ENCODE results near the gene MAPT.
"Not testable (repeated sequence)": the region's sequence is repeated elsewhere in the genome, so short reads cannot be mapped to it uniquely, and the experiment has no call there.

MAPT gene

GRCh38 chr17:46001390-46002310 is 107.3 kb downstream of the MAPT start:
- no peaks in the 10 kb centered on the region for H3K27me3 ChIP-seq (ENCODE audit: control insufficient read depth, insufficient read depth, low read length)
- no peak overlapping the region for H3K9ac ChIP-seq (ENCODE audit: low read depth, low read length)
- no peak overlapping the region for H3K4me3 ChIP-seq (ENCODE audit: low read depth, low read length)

GRCh38 chr17:46002311-46002972 is 108.1 kb downstream of the MAPT start:
- Histone ChIP-seq H3K4me1 (ENCODE audit: control insufficient read depth, insufficient read depth, low read length) (no peaks in the 10 kb centered on the region), H3K4me3 (ENCODE audit: low read depth, low read length) (no peak overlapping the region), H3K9ac (ENCODE audit: low read depth, low read length) (no peak overlapping the region)

More at GRCh38 chr17:46001390-46002310, 107.3 kb downstream of the MAPT start:
- Histone ChIP-seq H3K36me3 (ENCODE audit: control insufficient read depth, insufficient read depth, low read length) (no peaks in the 10 kb centered on the region), H3K9me3 (ENCODE audit: control insufficient read depth, insufficient read depth, low read length) (no peaks in the 10 kb centered on the region), H3K4me1 (ENCODE audit: control insufficient read depth, insufficient read depth, low read length) (no peaks in the 10 kb centered on the region)

GRCh38 chr17:46002973-46003316 is 108.6 kb downstream of the MAPT start:
- no peaks in the 10 kb centered on the region for H3K36me3 ChIP-seq (ENCODE audit: control insufficient read depth, insufficient read depth, low read length)
- H3K9ac ChIP-seq (ENCODE audit: low read depth, low read length): no peak overlapping the region
- H3K9me3 ChIP-seq (ENCODE audit: control insufficient read depth, insufficient read depth, low read length): no peaks in the 10 kb centered on the region
- H3K4me3 ChIP-seq (ENCODE audit: low read depth, low read length): no peak overlapping the region
- H3K27me3 ChIP-seq (ENCODE audit: control insufficient read depth, insufficient read depth, low read length): no peaks in the 10 kb centered on the region
- H3K4me1 ChIP-seq (ENCODE audit: control insufficient read depth, insufficient read depth, low read length): no peaks in the 10 kb centered on the region

More at GRCh38 chr17:46002311-46002972, 108.1 kb downstream of the MAPT start:
- H3K9me3 ChIP-seq (ENCODE audit: control insufficient read depth, insufficient read depth, low read length): no peaks in the 10 kb centered on the region
- H3K36me3 ChIP-seq (ENCODE audit: control insufficient read depth, insufficient read depth, low read length): no peaks in the 10 kb centered on the region
- H3K27me3 ChIP-seq (ENCODE audit: control insufficient read depth, insufficient read depth, low read length): no peaks in the 10 kb centered on the region

- no peak overlapping the region for H3K4me3 ChIP-seq (ENCODE audit: low read depth, low read length)
Observed at GRCh38 chr17:46003907-46004748, 109.8 kb downstream of the MAPT start.

GRCh38 chr17:46006082-46006481 is 111.7 kb downstream of the MAPT start:
- H3K36me3 ChIP-seq (ENCODE audit: control insufficient read depth, insufficient read depth, low read length); H3K27me3 ChIP-seq (ENCODE audit: control insufficient read depth, insufficient read depth, low read length); H3K4me3 ChIP-seq (ENCODE audit: low read depth, low read length); H3K4me1 ChIP-seq (ENCODE audit: control insufficient read depth, insufficient read depth, low read length); H3K9me3 ChIP-seq (ENCODE audit: control insufficient read depth, insufficient read depth, low read length); H3K9ac ChIP-seq (ENCODE audit: low read depth, low read length): not testable (repeated sequence)

More at GRCh38 chr17:46003907-46004748, 109.8 kb downstream of the MAPT start:
- H3K36me3 ChIP-seq (ENCODE audit: control insufficient read depth, insufficient read depth, low read length): no peaks in the 10 kb centered on the region
- no peaks in the 10 kb centered on the region for H3K4me1 ChIP-seq (ENCODE audit: control insufficient read depth, insufficient read depth, low read length)
- H3K9ac ChIP-seq (ENCODE audit: low read depth, low read length): no peak overlapping the region
- no peaks in the 10 kb centered on the region for H3K27me3 ChIP-seq (ENCODE audit: control insufficient read depth, insufficient read depth, low read length)
- no peaks in the 10 kb centered on the region for H3K9me3 ChIP-seq (ENCODE audit: control insufficient read depth, insufficient read depth, low read length)

- H3K36me3 ChIP-seq (ENCODE audit: control insufficient read depth, insufficient read depth, low read length): no peaks in the 10 kb centered on the region
- no peaks in the 10 kb centered on the region for H3K4me1 ChIP-seq (ENCODE audit: control insufficient read depth, insufficient read depth, low read length)
- no peaks in the 10 kb centered on the region for H3K27me3 ChIP-seq (ENCODE audit: control insufficient read depth, insufficient read depth, low read length)
- H3K9me3 ChIP-seq (ENCODE audit: control insufficient read depth, insufficient read depth, low read length): no peaks in the 10 kb centered on the region
- H3K9ac ChIP-seq (ENCODE audit: low read depth, low read length): no peak overlapping the region
- H3K4me3 ChIP-seq (ENCODE audit: low read depth, low read length): no peak overlapping the region
Observed at GRCh38 chr17:46007461-46007965, 113.2 kb downstream of the MAPT start.

- Histone ChIP-seq H3K4me1 (ENCODE audit: control insufficient read depth, insufficient read depth, low read length) (no peaks in the 10 kb centered on the region), H3K36me3 (ENCODE audit: control insufficient read depth, insufficient read depth, low read length) (no peaks in the 10 kb centered on the region), H3K4me3 (ENCODE audit: low read depth, low read length) (no peak overlapping the region), H3K9me3 (ENCODE audit: control insufficient read depth, insufficient read depth, low read length) (no peaks in the 10 kb centered on the region), H3K27me3 (ENCODE audit: control insufficient read depth, insufficient read depth, low read length) (no peaks in the 10 kb centered on the region), H3K9ac (ENCODE audit: low read depth, low read length) (no peak overlapping the region)
Observed at GRCh38 chr17:46008591-46008990, 114.2 kb downstream of the MAPT start.

GRCh38 chr17:46009681-46010596 is 115.6 kb downstream of the MAPT start:
- no peaks in the 10 kb centered on the region for H3K9me3 ChIP-seq (ENCODE audit: control insufficient read depth, insufficient read depth, low read length)
- no peak overlapping the region for H3K9ac ChIP-seq (ENCODE audit: low read depth, low read length)
- no peaks in the 10 kb centered on the region for H3K27me3 ChIP-seq (ENCODE audit: control insufficient read depth, insufficient read depth, low read length)
- no peaks in the 10 kb centered on the region for H3K36me3 ChIP-seq (ENCODE audit: control insufficient read depth, insufficient read depth, low read length)
- H3K4me3 ChIP-seq (ENCODE audit: low read depth, low read length): no peak overlapping the region
- no peaks in the 10 kb centered on the region for H3K4me1 ChIP-seq (ENCODE audit: control insufficient read depth, insufficient read depth, low read length)

GRCh38 chr17:46010597-46011186 is 116.3 kb downstream of the MAPT start:
- H3K27me3 ChIP-seq (ENCODE audit: control insufficient read depth, insufficient read depth, low read length): no peaks in the 10 kb centered on the region
- no peaks in the 10 kb centered on the region for H3K36me3 ChIP-seq (ENCODE audit: control insufficient read depth, insufficient read depth, low read length)
- H3K4me1 ChIP-seq (ENCODE audit: control insufficient read depth, insufficient read depth, low read length): no peaks in the 10 kb centered on the region
- no peak overlapping the region for H3K9ac ChIP-seq (ENCODE audit: low read depth, low read length)
- H3K9me3 ChIP-seq (ENCODE audit: control insufficient read depth, insufficient read depth, low read length): no peaks in the 10 kb centered on the region
- H3K4me3 ChIP-seq (ENCODE audit: low read depth, low read length): no peak overlapping the region

GRCh38 chr17:46011711-46012505 is 117.6 kb downstream of the MAPT start:
- no peaks in the 10 kb centered on the region for H3K4me1 ChIP-seq (ENCODE audit: control insufficient read depth, insufficient read depth, low read length)
- H3K9me3 ChIP-seq (ENCODE audit: control insufficient read depth, insufficient read depth, low read length): no peaks in the 10 kb centered on the region
- no peaks in the 10 kb centered on the region for H3K36me3 ChIP-seq (ENCODE audit: control insufficient read depth, insufficient read depth, low read length)
- no peak overlapping the region for H3K4me3 ChIP-seq (ENCODE audit: low read depth, low read length)
- no peak overlapping the region for H3K9ac ChIP-seq (ENCODE audit: low read depth, low read length)
- no peaks in the 10 kb centered on the region for H3K27me3 ChIP-seq (ENCODE audit: control insufficient read depth, insufficient read depth, low read length)

All from iPS-15b (cell line).